ENCODE results near the gene BRD9.
"Not testable (repeated sequence)": the region's sequence is repeated elsewhere in the genome, so short reads cannot be mapped to it uniquely, and the experiment has no call there.

The BRD9 gene

GRCh38 chr5:843926-844325 lies 48.7 kb downstream of the BRD9 start:
- DNase-seq: not testable (repeated sequence)

- not testable (repeated sequence) for DNase-seq
Observed at GRCh38 chr5:843371-843770, 49.2 kb downstream of the BRD9 start.

- DNase-seq: not testable (repeated sequence)
Observed at GRCh38 chr5:842402-843221, 50.0 kb downstream of the BRD9 start.

- not testable (repeated sequence) for DNase-seq
Observed at GRCh38 chr5:841531-842401, 50.8 kb downstream of the BRD9 start.

GRCh38 chr5:840974-841435 lies 51.6 kb downstream of the BRD9 start:
- DNase-seq: not testable (repeated sequence)

- DNase-seq: not testable (repeated sequence)
Observed at GRCh38 chr5:840118-840973, 52.3 kb downstream of the BRD9 start.

GRCh38 chr5:838431-838851 lies 54.2 kb downstream of the BRD9 start:
- DNase-seq: not testable (repeated sequence)

GRCh38 chr5:837621-838121 lies 54.9 kb downstream of the BRD9 start:
- DNase-seq: not testable (repeated sequence)

- DNase-seq: not testable (repeated sequence)
Observed at GRCh38 chr5:835933-836612, 56.5 kb downstream of the BRD9 start.

GRCh38 chr5:834013-834412 lies 58.6 kb downstream of the BRD9 start:
- not testable (repeated sequence) for DNase-seq

GRCh38 chr5:828194-828593 lies 64.4 kb downstream of the BRD9 start:
- DNase-seq: not testable (repeated sequence)

GRCh38 chr5:825544-825943 lies 67.1 kb downstream of the BRD9 start:
- DNase-seq: not testable (repeated sequence)

GRCh38 chr5:821504-821903 lies 71.1 kb downstream of the BRD9 start:
- no peak for DNase-seq

- DNase-seq: no peak
Observed at GRCh38 chr5:820245-820644, 72.4 kb downstream of the BRD9 start.

- no peak for DNase-seq
Observed at GRCh38 chr5:819078-819477, 73.5 kb downstream of the BRD9 start.

- DNase-seq: no peak
Observed at GRCh38 chr5:816176-816575, 76.4 kb downstream of the BRD9 start.

- DNase-seq: no peak
Observed at GRCh38 chr5:815449-815848, 77.2 kb downstream of the BRD9 start.
